Spleen (tissue), 11 donors: ENCODE data around the gene GNPTG. TPM values are rescaled to one million over a fixed set of nuclear protein-coding genes. Genes with fewer than 3 reads are reported as not detected.

Source experiments
- DNase-seq: peaks from one replicate; pipeline ENCODE4 v3.0.0-alpha.2; 2020
- H3K27ac ChIP-seq, 8 donors: fragments of 200-600 bp; sonication (generic) in 7 of 8; 1 replicate in 4 of 8; 2 replicates in 4 of 8; pipeline versions ENCODE4 v1.5.0 to v1.8.0; 2016 to 2021; ENCODE audit warnings: inconsistent platforms in 4 of 8, mild to moderate bottlenecking in 4 of 8, moderate library complexity in 1 of 8
- H3K27me3 ChIP-seq, 7 donors: fragments of 200-600 bp; sonication (generic) in 6 of 7; replicated peaks in 1 of 7; 1 replicate in 4 of 7; 2 replicates in 3 of 7; pipeline versions ENCODE4 v1.5.0 to v1.8.0; 2016 to 2021; ENCODE audit warnings: inconsistent platforms in 3 of 7, mild to moderate bottlenecking in 1 of 7
- H3K36me3 ChIP-seq, 6 donors: fragments of 200-600 bp; sonication (generic) in 5 of 6; 1 replicate in 4 of 6; 2 replicates in 2 of 6; pipeline versions ENCODE4 v1.5.0 to v1.8.0; 2016 to 2021; ENCODE audit warnings: inconsistent platforms in 2 of 6
- H3K4me1 ChIP-seq, 6 donors: fragments of 200-600 bp; sonication (generic) in 5 of 6; 1 replicate in 3 of 6; 2 replicates in 3 of 6; pipeline versions ENCODE4 v1.5.0 to v1.8.0; 2016 to 2021; ENCODE audit warnings: inconsistent platforms in 3 of 6
- H3K4me3 ChIP-seq, 8 donors: fragments of 200-600 bp; sonication (generic) in 7 of 8; 1 replicate in 4 of 8; 2 replicates in 4 of 8; pipeline versions ENCODE4 v1.5.0 to v1.8.0; 2016 to 2021; ENCODE audit warnings: inconsistent platforms in 4 of 8, mild to moderate bottlenecking in 4 of 8, moderate library complexity in 2 of 8
- H3K9me3 ChIP-seq, 8 donors: fragments of 200-600 bp; sonication (generic) in 7 of 8; 1 replicate in 4 of 8; 2 replicates in 4 of 8; pipeline versions ENCODE4 v1.5.0 to v1.8.0; 2016 to 2021; ENCODE audit warnings: inconsistent platforms in 4 of 8
- POLR2A ChIP-seq, 3 donors: fragments of 450-650 bp; IDR thresholded peaks; one replicate each; pipeline ENCODE4 v1.5.1; 2017; ENCODE audit warnings: antibody characterized with exemption in 3 of 3, mild to moderate bottlenecking in 1 of 3
- POLR2AphosphoS5 ChIP-seq, 3 donors: sonication (generic); formaldehyde crosslinking; IDR thresholded peaks; one replicate each; pipeline ENCODE4 v1.5.1; 2017; ENCODE audit warnings: antibody characterized with exemption in 3 of 3
- WGBS, 5 donors: extraction: QIAGEN DNeasy Blood & Tissue Kit in 3 of 5; methylation state at CpG; one replicate each; pipeline versions ENCODE4 v1.1.5 to v1.1.7; 2013 to 2018; 5-methylcytosine and 5-hydroxymethylcytosine counted together
- intact Hi-C: fragments of 100-400 bp; cut with DNase I; formaldehyde crosslinking; loops from one replicate; pipeline ENCODE4 v1.15.0; 2023; ENCODE audit warnings: low total_unique reads
- polyA plus RNA-seq, 3 donors: library from polyadenylated mRNA; stranded (reverse); fragments of 200-250 nt; gene quantifications; one replicate each; pipeline ENCODE4 v1.2.1, GENCODE V29; 2013
- total RNA-seq, 7 donors: library from RNA; depleted of rRNA in 3 of 7; stranded (reverse); fragments of >200 nt in 3 of 7; fragmentation: NEBNext Ultra II Directional in 4 of 7; extraction: Animal tissue kit (Norgen Biotek cat#: 25700) in 4 of 7; gene quantifications; one replicate each; pipeline versions ENCODE4 v1.1.0 to v1.2.1, GENCODE V29; 2016 to 2021
- TF ChIP-seq, protein P1 (sequence below), 11 experiments: fragments of 200-600 bp in 7 of 11; fragments of 450-650 bp in 4 of 11; sonication (generic) in 4 of 11; IDR thresholded peaks in 8 of 11; conservative IDR thresholded peaks in 3 of 11; 1 replicate in 7 of 11; 2 replicates in 4 of 11; pipeline versions ENCODE4 v1.4.0 to v1.8.0; 2016 to 2021; ENCODE audit warnings: antibody characterized with exemption in 11 of 11, inconsistent platforms in 4 of 11, mild to moderate bottlenecking in 1 of 11
- donor health status: healthy with polysubstance abuse.
- donor health status: DM: no; HTN: no; CAD: no; lungs with moderate emphysema.
- donor health status: DM: no; HTN: no; CAD: no.
- donor health status: Bipolar disorder and iron deficiency.
- donor health status: healthy.
- donor health status: DM: no; HTN: no; CAD: no.
- donor health status: DM: yes; HTN: yes; CAD: no.

The GNPTG gene
- total and polyA plus RNA-seq, 10 donors: 55.6 to 80.6 (median 65.4) TPM

DNA sequence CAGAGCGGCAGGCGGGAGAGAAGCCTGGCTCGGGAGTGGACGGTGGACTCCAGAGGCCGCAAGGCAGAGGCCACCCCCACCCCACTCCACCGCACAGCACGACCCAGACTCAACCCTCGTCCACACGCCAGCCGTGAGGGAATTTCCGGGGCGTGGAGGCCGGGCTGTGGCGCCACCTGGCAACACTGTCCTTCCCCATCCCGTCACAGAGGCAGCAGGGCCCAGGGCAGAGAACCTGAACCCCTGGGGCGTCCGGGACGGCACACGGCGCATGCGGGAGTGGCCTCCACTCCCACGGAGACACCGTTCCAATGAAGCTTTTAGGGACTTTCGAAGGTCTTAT is 23.5 kb downstream of the GNPTG start:
- Histone ChIP-seq H3K27me3 (no peaks in the 10 kb centered on the region), H3K4me1 (peaks cover 8 to 32% (median 25%) of the 10 kb centered on the region in 6 donors), H3K36me3 (peaks cover 0 to 71% (median 23%) of the 10 kb centered on the region in 6 donors), H3K4me3 (no peak overlapping the region), H3K9me3 (no peaks in the 10 kb centered on the region), H3K27ac (no peak overlapping the region)
- no peak for DNase-seq
- WGBS, 5 donors: 87 to 93% (median 91%) methylated on average over 21 to 24 of the region's 24 CpGs
- intact Hi-C loops: no loop called here
- TF ChIP-seq, protein P1, sequence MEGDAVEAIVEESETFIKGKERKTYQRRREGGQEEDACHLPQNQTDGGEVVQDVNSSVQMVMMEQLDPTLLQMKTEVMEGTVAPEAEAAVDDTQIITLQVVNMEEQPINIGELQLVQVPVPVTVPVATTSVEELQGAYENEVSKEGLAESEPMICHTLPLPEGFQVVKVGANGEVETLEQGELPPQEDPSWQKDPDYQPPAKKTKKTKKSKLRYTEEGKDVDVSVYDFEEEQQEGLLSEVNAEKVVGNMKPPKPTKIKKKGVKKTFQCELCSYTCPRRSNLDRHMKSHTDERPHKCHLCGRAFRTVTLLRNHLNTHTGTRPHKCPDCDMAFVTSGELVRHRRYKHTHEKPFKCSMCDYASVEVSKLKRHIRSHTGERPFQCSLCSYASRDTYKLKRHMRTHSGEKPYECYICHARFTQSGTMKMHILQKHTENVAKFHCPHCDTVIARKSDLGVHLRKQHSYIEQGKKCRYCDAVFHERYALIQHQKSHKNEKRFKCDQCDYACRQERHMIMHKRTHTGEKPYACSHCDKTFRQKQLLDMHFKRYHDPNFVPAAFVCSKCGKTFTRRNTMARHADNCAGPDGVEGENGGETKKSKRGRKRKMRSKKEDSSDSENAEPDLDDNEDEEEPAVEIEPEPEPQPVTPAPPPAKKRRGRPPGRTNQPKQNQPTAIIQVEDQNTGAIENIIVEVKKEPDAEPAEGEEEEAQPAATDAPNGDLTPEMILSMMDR (IDR thresholded peaks at IDR 0.05 in 8 of 11, conservative IDR thresholded peaks at IDR 0.05 in 3 of 11): no peak
- TF ChIP-seq POLR2AphosphoS5 (IDR thresholded peaks at IDR 0.05): no peak
- TF ChIP-seq POLR2A (IDR thresholded peaks at IDR 0.05): no peak

DNA sequence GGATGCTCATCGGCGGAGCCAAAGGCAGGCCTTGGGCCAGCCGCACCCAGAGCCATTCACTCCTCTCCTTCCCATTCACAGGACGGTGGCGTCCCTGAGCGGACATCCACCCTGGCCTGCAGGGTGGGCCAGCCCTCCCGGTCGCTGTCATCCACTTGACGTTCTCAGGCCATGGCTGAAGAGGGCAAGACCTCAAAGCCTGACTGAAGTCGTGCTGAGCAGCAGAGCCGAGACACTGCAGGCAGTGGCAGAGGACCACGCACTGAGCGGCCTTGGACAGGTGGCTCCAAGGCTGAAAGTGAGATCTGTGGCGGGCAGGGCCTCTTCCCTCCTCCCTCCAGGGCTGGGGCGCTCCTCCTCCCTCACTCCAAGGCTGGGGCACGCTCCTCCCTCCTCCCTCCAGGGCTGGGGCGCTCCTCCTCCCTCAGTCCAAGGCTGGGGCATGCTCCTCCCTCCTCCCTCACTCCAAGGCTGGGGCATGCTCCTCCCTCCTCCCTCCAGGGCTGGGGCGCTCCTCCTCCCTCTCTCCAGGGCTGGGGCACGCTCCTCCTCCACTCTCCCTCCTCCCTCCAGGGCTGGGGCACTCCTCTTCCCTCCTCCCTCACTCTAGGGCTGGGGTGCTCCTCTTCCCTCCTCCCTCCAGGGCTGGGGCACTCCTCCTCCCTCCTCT is 24.1 kb downstream of the GNPTG start:
- 88 to 93% (median 92%) methylated on average over 8 to 19 of the region's 19 CpGs for WGBS, 5 donors

DNA sequence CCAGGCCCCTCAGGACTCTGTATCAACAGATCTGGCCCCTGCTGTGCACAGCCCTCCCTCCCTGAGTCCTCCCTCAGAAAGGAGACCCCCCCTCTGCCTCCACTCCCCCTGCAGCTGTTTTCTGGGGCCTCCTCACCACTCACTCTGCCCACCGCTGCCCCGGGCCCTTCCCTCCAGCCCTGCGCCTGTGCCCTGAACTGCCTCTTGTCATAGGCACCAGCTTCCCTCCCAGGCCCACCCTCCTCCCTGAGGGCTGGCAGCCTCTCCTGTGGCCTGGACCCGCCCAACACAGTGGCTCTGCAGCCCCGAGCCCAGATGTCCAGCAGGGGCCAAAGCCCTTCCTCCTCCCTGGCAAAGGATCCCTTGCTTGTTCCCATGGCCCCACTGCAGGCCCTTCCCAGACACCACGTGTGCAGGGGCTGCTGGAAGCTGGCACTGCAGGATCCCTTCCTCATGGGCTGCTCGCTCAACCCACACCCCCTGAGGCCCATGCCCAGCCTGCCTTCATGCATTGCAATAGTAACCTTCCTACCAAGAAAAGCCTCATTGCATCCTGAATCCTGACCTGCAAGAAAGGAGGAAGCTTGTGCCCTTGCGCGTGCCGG is 25.8 kb downstream of the GNPTG start:
- H3K4me3 ChIP-seq: no peak overlapping the region
- 90 to 95% (median 91%) methylated on average over 7 to 10 of the region's 10 CpGs for WGBS, 5 donors
- H3K9me3 ChIP-seq: no peaks in the 10 kb centered on the region
- DNase-seq: no peak
- no peak for TF ChIP-seq POLR2AphosphoS5 (IDR thresholded peaks at IDR 0.05)
- TF ChIP-seq POLR2A (IDR thresholded peaks at IDR 0.05): no peak
- TF ChIP-seq, protein P1 (IDR thresholded peaks at IDR 0.05 in 8 of 11, conservative IDR thresholded peaks at IDR 0.05 in 3 of 11): no peak
- peaks cover 8 to 34% (median 26%) of the 10 kb centered on the region in 6 donors for H3K4me1 ChIP-seq
- H3K27ac ChIP-seq: no peak overlapping the region
- H3K27me3 ChIP-seq: no peaks in the 10 kb centered on the region
- H3K36me3 ChIP-seq: peaks cover 0 to 71% (median 30%) of the 10 kb centered on the region in 6 donors
- intact Hi-C loops: no loop called here

More for the DNA sequence above, 24.1 kb downstream of the GNPTG start:
- intact Hi-C loops: no loop called here
- H3K27me3 ChIP-seq: no peaks in the 10 kb centered on the region
- peaks cover 8 to 34% (median 26%) of the 10 kb centered on the region in 6 donors for H3K4me1 ChIP-seq
- H3K27ac ChIP-seq: no peak overlapping the region
- H3K9me3 ChIP-seq: no peaks in the 10 kb centered on the region
- DNase-seq: no peak
- H3K36me3 ChIP-seq: peaks cover 0 to 71% (median 21%) of the 10 kb centered on the region in 6 donors
- TF ChIP-seq POLR2A (IDR thresholded peaks at IDR 0.05) (no peak), POLR2AphosphoS5 (IDR thresholded peaks at IDR 0.05) (no peak)
- TF ChIP-seq, protein P1 (IDR thresholded peaks at IDR 0.05 in 8 of 11, conservative IDR thresholded peaks at IDR 0.05 in 3 of 11): no peak
- no peak overlapping the region for H3K4me3 ChIP-seq

DNA sequence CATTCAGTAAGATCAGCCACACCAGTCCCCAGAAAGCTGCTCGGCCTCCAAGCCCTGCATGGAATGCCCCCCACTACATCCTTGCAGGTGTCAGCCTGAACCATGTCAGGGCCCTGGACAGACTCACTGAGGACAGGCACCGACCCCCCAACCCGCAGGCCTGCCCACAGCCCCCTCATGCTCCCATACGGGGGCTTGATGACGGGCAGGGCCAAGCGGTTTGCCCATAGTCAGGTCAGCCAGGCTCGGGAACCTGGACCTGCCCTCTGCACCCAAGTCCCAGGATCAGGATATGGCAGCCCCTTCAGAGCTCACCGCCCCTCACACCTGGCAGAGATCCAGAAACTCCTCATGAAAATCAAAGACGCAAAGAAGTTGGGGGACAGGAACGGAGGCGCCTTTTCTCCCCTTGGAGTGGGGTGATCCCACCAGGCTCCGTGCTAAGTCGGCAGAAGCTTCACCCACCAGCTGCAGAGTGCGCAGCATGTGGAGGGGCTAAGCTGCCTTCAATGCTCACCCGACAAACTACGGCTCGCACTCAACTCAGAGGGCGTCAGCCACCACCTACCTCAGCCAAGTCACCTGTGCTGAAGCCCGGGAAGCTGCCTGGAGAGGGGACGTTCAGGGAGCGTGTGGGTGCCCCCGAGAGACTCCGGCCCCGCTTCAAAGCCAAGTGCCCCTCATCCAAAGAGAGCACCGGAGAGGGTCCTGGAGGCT is 26.5 kb downstream of the GNPTG start:
- Histone ChIP-seq H3K27ac (peak overlapping the region in 5 of 8 donors; percentile 73 to 87 (median 80)), H3K9me3 (no peaks in the 10 kb centered on the region), H3K36me3 (peaks cover 0 to 77% (median 36%) of the 10 kb centered on the region in 6 donors), H3K27me3 (no peaks in the 10 kb centered on the region), H3K4me1 (peaks cover 8 to 34% (median 26%) of the 10 kb centered on the region in 6 donors), H3K4me3 (peak overlapping the region in 5 of 8 donors; percentile 52 to 73 (median 57))
- TF ChIP-seq, protein P1 (IDR thresholded peaks at IDR 0.05 in 8 of 11, conservative IDR thresholded peaks at IDR 0.05 in 3 of 11): no peak
- no peak for TF ChIP-seq POLR2AphosphoS5 (IDR thresholded peaks at IDR 0.05)
- no peak for TF ChIP-seq POLR2A (IDR thresholded peaks at IDR 0.05)
- DNase-seq: no peak
- intact Hi-C loops: no loop called here
- 92 to 95% (median 94%) methylated on average over 23 to 25 of the region's 25 CpGs for WGBS, 5 donors
